HG03439 (cell line): ENCODE measurements around the gene BEST2.
A peak's percentile ranks its signal among the peaks of the same experiment; 100 is the strongest.

Source experiments
- ATAC-seq: cut with Tn5 transposase; IDR thresholded peaks from one replicate; pipeline ENCODE4 v1.9.1; 2021; ENCODE audit warnings: mild to moderate bottlenecking, moderate library complexity; ENCODE audit not compliant: unreplicated experiment

The BEST2 gene

DNA sequence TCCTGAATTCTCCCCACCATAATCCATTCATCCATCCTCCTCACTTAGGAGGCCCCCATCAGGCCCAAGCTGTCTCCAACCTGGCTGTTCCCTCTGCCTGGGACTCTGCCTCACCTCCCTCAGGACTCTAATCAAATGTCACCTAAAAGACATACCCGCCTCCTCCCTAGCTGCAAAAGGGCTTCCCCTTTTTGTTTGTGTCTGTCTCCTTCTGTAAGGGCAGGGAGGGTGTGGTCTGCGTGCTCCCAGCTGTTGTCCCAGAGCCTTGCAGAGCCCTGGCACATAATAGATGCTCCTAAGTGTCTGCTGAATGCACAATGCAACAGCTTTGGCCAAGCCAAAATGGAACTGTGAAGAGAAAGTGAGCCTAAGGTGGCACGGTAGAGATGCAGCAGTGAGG, 21.5 kb upstream of the BEST2 start:
- ATAC-seq = no peak

DNA sequence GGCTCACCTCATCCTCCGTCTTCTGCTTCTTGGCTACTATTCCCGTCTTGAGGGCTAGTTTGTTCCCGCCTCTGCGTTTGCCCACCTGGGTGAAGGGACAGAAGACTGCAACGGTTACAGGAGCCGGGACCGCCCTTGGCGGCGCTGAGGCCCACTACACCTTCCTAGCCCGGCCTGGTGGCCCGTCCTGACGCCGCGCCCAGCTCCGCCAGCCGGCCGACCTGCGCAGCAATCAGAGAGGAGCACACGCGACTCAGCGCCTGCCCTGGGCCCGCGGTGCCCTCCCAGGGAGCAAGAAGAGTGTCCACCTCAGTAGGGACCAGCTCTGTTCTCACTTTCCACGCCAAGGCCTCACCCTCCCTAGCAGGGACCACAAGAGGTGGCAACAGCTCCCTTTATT, 20.3 kb upstream of the BEST2 start:
- ATAC-seq = no peak

DNA sequence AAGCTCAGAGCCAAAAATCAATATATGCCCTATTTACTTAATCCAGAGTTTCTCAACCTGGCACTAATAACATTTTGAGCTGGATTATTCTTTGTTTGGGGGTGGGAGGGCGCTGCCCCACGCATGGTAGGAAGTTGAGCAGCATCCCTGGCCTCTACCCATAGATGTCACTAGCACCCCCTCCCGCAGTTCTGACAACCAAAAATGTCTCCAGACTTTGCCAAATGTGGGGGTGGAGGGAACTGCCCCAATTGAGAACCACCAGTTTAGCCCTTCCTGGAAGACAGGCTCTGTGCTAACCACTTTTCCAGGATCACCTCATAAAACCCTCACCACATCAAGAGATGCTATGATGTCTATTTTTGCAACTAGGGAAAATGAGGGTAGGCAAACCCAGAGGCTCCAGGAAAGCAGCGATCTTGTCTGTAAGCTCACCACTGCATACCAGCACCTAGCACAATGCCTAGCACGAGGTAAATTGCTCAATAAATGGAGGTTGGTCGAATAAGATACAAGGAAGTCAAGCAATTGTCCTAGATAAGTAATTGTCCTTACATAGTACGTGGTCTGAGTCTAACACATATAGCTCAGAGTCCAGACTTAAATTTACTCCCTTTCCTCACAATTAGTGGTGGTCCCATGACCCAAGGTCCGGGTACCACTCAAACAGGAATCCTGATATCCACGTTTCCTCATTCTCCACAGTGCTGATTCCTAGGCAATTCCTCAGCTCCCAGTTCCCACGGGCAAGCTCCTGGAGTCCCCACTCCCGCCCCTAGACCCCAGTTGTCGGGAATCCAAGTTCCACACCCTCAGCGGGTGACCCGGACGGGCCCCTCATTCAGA, 18.0 kb upstream of the BEST2 start:
- no peak for ATAC-seq

DNA sequence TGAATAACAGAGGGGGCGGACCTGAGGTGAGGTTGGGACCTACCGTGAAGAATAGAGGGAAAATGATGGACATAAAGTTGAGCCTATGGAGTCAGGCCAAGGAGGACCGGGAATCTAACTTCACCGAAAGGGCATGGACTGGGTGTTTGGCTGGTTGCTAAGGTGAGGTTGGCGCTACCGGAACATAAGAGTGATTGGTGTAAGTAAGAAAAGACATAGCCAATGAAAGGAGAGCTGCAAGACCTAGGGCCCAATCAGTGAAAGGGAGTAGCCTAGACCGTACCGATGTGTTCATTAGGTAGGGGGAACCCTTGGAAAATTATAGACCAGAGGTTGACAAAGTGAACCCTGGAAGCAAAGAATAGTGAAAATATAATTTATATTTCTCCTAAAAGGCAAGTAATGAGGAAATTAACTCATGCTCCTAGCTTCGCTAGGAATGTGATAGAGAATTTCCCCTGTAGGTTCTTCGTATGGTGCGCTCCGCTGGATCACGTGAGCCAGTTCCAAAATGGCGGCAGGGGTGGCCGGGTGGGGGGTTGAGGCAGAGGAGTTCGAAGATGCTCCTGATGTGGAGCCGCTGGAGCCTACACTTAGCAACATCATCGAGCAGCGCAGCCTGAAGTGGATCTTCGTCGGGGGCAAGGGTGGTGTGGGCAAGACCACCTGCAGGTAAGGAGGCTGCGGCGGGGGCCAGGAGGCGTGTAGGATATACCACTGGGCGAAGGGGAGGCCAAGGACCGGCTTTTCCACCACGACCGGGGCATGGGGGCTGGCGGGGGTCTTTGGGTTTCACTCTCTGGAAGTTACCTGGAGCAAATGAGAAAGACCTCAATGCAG, 14.4 kb upstream of the BEST2 start, which contains the start of gene GET3:
GET3 (plus strand) TSS at position 503 of the 840 bp plus-strand sequence; CDS start at position 512, 9 bp downstream.
- ATAC-seq = peak; percentile 73

DNA sequence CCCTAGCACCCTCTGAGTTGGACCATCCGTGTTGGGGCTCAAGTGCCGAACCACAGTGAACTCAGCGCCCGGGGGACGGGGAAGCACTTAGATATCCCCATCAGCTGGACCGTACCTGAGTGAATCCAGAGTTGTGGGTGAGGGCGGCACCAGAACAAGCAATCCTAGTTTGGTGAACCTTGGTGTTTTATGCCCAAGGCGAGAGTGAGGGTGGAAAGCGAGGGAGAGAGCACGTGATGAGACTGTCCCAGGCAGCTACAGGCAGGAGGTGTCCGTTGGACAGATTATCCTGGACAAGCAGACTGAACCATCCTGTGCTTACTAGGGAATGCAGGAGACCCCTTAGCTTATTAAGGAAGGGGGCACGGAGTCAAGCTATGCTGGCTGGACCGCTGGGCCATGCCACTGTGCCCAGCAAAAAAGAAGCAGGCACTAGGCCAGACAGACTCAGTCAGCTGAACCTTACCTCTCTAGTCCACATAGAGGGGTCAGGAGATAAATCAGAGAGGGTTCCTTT, 13.7 kb upstream of the BEST2 start:
- ATAC-seq = no peak

DNA sequence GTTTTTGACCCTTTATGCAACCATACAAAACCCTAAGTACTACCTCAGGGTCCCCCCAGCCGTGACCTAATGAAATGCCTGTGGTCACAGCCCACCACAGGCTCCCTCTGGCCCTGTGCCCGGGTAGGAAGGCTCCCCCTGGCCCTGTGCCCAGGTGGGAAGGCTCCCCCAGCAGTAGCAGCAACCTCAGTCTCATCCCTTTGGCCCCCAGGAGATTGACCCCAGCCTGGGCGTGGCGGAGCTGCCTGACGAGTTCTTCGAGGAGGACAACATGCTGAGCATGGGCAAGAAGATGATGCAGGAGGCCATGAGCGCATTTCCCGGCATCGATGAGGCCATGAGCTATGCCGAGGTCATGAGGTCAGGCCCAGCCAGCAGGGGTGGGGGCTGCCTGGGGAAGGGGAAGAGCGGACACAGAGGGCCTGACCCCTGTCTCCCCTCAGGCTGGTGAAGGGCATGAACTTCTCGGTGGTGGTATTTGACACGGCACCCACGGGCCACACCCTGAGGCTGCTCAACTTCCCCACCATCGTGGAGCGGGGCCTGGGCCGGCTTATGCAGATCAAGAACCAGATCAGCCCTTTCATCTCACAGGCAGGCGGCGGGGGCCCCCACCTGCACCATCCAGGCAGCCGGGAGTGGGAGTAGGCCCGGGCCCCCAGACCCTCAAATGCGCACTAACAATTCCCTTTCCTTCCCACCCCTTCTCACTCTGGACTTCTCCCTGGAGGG, 6.3 kb upstream of the BEST2 start:
- no peak for ATAC-seq

DNA sequence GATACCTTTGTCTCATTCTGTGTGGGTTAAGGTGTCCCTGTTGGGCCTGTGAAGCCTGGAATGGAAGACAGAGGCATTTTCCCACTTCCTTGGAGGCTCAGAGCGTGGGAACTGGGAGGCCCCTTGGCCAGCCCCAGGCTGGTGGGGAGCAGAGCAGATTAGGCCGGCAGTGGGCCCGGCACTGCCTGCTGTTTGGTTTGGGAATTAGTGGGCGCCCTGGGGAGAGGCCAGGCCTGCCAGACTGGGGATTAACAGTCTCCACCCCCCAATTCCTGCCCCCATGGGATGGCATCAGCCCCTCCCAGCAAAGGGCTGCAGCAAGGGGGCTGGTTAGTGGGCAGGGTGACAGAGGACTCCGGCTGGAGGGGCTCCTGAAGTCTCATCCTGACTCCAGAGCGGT, 3.1 kb upstream of the BEST2 start:
- ATAC-seq = no peak

DNA sequence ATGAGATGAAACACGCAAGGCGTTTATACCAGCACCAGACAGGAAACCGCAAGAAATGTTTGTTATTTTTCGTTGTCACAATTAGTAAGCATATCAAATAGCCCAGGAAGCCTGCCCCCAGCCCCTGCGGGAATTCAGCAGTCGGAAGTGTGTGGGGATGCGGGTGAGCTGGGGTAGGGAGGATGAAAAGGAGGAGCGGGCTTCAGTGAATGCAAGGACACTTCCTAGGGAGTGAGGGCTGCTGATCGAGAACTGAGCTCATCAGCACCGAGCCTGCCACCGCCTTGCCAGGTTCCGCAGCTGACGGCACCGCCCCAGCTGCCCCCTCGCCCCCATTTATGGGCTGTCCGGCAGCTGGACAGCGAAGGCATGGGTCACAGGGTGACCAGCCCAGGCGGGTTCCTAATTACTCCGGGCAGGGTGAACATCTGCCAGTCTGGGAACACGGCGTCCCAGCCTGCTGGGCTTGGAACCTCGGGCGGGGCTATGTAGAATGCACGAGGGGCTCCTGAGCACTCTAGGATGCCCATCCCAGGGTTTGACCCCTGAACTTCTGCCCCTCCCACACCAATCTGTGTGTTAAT, 1.6 kb upstream of the BEST2 start:
- no peak for ATAC-seq

DNA sequence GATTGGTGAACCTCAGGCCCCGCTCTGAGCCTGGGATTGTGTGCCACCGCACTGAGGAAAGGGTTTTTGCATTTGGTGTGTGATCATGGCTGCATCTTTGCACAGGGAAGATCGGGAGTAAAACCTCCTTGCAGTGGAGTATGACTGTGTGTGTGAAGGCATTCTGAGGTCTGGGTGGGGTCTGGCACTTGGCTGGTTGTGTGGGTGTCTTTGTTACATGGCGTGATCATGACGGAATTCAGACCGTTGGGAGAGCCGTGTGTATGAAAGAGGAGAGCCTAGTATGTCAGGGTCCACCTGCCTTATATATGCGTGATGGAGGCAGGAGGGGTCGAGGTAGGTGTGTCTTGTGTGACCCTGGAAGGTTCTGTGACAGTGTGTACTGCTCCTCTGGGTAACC, 740 bp upstream of the BEST2 start:
- no peak for ATAC-seq

DNA sequence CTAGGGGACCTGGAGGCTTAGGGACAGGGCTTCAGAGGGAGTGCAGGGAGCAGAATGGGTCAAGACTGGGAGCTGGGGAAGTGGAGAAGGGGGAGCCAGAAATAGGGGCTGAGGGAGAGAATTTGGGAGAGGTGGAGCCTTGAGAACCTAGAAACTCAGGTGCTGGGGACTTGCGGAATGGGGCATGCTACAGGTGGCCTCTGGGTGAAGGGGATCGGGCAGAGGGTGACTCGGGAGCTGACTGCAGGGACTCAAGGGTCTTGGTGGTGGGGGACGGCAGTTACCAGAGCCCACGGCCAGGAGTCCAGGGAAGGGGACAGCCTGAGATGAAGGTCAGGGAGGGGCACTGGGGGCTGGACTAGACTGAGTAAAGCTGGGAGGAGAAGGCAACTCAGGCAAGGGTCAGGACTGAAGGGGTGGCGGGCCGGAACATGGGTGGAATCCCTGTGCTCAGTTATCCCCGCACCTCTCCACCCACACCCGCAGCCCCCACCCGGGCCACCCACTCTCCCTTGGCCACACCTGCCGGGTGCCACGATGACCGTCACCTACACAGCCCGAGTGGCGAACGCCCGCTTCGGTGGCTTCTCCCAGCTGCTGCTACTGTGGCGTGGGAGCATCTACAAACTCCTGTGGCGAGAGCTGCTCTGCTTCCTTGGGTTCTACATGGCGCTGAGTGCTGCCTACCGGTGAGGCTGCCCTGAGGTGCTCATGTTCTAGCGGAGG, 628 bp downstream of the BEST2 start:
- no peak for ATAC-seq

DNA sequence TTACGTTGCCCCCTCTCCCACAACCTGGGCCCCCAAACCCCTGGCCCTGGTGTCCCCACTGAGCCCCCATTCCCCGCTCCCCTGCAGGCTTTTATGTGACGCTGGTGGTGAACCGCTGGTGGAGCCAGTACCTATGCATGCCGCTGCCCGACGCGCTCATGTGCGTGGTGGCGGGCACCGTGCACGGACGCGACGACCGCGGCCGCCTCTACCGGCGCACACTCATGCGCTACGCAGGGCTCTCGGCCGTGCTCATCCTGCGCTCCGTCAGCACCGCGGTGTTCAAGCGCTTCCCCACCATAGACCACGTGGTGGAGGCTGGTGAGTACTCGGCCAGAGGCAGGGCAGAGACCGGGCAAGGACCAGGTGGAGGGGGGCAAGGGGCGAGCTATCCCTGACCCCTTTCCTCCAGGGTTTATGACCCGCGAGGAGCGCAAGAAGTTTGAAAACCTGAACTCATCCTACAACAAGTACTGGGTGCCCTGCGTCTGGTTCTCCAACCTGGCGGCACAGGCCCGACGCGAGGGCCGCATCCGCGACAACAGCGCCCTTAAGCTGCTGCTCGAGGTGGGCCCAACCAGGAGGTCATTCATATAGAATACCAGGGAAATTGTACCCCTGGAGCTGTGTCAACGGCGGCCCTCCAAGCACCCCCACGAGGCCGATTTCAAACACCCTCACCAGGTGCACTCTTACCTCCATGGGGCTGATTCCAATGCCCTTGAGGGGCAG, 3.0 kb downstream of the BEST2 start:
- no peak for ATAC-seq

DNA sequence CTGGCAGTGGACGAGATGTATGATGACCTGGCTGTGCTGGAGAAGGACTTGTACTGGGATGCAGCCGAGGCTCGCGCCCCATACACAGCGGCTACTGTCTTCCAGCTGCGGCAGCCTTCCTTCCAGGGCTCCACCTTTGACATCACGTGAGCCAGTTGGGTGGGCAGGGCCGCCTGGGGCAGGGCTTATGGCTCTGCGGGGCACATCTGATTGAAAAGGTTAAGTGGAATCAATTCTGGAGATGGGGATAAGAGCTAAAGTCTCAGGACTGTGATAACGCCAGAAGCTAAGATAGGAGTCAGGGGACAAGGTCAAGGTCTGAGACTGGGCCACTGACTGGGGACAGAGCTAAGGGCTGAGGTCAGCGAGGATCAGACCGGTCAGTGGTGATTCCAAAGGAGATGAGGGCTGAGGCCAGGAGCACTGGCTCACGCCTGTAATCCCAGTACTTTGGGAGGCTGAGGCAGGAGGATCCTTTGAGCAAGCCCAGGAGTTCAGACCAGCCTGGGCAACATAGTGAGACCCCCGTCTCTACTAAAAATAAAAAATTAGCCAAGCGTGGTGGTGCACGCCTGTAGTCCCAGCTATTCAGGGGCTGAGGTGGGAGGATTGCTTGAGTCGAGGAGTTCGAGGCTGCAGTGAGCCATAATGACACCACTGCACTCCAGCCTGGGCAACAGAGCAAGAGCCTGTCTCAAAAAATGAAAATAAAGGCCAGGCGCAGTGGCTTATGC, 4.7 kb downstream of the BEST2 start:
- ATAC-seq = no peak

DNA sequence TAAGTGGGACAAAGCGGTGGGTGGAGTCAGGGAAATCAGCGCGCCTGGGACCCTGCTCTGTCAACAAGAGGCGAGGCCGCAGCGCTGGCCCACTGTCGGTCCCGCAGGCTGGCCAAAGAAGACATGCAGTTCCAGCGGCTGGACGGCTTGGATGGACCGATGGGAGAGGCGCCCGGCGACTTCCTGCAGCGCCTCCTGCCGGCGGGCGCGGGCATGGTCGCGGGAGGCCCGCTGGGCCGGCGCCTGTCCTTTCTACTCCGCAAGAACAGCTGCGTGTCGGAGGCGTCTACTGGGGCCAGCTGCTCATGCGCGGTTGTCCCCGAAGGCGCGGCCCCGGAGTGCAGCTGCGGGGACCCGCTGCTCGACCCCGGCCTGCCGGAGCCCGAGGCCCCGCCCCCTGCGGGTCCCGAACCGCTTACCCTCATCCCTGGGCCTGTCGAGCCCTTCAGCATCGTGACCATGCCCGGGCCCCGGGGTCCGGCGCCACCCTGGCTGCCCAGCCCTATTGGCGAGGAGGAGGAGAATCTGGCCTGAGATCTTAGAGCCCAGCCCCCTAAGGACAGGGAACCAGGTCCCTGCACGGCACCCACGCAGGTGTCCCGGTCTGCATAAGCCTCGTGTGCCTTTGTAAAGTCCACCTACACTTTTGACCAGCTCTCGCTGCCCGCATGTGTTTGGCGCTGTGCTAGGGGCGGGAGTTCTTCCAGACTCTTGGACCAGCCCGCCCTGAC, 6.1 kb downstream of the BEST2 start:
- ATAC-seq = no peak

DNA sequence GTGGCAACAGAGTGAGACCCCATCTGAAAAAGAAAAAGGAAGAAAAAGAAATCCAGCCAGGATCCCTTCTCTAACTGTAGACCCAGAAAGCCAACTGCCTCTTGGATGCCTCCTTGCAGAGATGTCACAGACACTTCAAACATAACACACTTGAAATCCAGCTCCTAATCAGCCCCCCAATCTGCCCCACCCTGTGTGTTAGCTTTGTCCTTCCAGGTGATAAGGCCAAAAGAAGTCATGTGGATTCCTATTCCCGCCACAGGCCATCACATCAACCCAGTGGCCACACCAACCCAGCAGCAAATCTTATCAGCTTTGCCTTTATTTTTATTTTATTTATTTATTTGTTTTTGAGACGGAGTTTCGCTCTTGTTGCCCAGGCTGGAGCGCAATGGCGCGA, 8.1 kb downstream of the BEST2 start:
- no peak for ATAC-seq

DNA sequence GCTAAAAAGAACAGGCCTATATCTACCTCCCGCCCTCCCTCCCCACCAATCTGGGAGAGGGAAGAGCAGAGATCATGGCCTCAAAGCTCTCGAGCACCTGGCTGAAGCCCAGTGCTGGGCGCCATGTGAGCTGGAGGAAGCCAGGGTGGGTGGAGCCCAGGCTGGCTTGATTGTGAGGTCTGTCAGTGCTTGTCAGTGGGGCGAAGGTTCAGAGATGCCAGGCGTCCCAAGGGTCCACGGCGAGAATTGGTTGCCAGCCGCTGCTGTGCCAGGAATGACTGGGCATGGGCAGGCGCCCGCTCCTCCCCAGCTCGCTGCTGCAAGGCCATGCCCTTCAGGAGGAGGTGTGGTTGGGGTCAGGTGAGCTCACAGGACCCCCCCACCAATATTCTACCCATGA, 11.5 kb downstream of the BEST2 start:
- no peak for ATAC-seq

DNA sequence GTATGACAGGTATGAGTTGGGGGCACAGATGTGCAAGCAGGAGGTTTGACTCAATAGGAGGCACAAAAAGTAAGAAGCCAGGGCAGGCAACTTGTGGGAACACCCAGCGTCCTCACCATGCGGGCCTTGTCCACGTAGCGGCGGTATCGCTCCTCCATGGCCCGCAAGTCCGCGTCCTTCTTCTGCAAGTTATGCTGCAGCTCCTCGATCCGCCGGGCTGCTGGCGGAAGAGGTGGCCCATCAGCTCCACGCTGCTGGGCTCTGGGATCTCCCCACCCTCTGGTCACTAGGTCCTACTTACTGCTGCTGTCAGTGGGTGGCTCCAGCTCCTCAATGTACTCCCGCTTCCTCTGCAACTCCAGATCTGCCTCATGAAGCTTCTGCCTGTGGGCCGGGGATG, 13.1 kb downstream of the BEST2 start:
- no peak for ATAC-seq

DNA sequence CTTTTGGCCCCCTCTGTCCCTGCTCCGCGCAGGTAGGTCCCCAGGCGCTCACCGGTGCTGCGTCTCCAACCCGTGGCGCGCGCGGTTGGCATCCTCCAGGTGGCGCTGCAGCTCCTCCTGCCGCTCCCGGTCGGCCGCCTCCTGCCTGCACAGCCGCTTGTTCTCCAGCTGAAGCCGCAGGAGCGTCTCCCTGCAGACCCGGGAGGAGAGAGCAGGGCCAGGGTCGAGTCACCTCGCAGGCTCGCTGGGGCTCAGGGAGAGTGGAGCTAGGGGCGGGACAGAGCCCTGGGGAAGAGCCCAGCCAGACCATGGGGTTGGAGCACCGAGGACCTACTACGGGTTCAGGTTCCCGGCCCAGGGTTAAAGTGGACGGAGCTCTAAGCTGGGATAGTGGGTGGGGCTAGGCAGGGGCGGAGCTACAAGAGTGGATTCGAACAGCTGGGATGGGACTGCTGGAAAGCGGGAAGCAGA, 14.5 kb downstream of the BEST2 start:
- no peak for ATAC-seq

DNA sequence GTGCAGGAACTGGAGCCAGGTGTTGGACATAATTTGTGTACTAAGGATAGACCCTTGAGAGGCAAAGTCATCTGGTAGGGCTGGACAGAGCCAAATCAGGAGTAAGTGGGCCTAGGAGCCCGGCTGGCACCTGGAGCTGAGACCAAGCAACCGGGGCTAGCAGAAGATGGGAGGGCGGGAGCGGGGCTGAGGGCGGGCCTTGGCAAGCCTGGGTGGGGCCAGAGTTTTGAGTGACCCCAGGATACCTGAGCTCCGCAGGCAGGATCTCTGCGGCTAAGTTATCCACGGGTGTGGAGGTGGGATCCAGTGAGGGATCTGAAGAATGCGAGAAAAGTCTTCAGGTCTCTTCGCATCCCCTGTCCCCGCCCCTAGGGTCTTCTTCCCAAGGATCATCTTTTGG, 15.6 kb downstream of the BEST2 start:
- ATAC-seq = no peak
